Measurements from ENCODE around the gene CEP192. TPM values are rescaled to one million over a fixed set of nuclear protein-coding genes. Genes with fewer than 3 reads are reported as not detected.

CEP192 gene
- polyA plus RNA-seq, 3 donors, result 3.0 to 29.6 (median 3.7) TPM

DNA sequence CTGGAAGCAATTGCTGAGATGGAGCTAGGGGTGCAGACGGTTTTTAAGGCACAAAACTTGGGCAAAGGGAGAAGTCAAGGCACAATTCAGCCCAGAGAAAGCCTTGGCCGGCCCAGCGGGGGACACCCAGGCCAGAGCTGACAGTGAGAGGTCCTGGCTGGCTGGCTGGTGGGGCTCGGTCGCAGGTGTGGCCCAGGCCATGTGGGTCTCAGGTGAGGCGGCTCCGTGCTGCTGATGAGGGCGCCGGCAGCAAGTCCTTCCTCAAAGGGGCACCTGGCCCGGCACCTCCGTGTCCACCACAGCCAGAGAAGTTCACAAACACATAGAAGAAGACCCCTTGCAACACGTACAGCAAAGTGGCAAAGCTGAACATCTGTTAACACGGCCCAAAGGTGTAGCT, 173.2 kb downstream of the CEP192 start:
- Histone ChIP-seq H3K9ac (ENCODE audit: insufficient read depth, low read length, poor library complexity, severe bottlenecking) (no peak overlapping the region), H3K4me2 (replicated peaks; ENCODE audit: extremely low read depth, low read length, poor library complexity, severe bottlenecking) (no peak overlapping the region), H4K20me1 (ENCODE audit: insufficient read depth, low read length) (no peaks in the 10 kb centered on the region), H2AFZ (ENCODE audit: insufficient read depth, low read depth, low read length, poor library complexity, severe bottlenecking) (no peak overlapping the region), H3K27ac (ENCODE audit: low read depth in 1 of 2, low read length in 2 of 2) (no peak overlapping the region), H3K27me3 (ENCODE audit: control insufficient read depth in 2 of 2, insufficient read depth in 2 of 2, low read length in 2 of 2) (no peaks in the 10 kb centered on the region), H3K9me3 (replicated peaks in 1 of 2; ENCODE audit: control insufficient read depth in 1 of 2, insufficient read depth in 1 of 2, low read length in 2 of 2) (peaks cover 0 to 3% of the 10 kb centered on the region in 2 donors), H3K79me2 (ENCODE audit: insufficient read depth, low read length) (no peaks in the 10 kb centered on the region), H3K4me3 (replicated peaks in 1 of 3; ENCODE audit: low read depth in 2 of 3, low read length in 3 of 3) (no peak overlapping the region), H3K36me3 (replicated peaks in 1 of 2; ENCODE audit: control insufficient read depth in 1 of 2, insufficient read depth in 2 of 2, low read length in 2 of 2) (no peaks in the 10 kb centered on the region), H3K4me1 (ENCODE audit: control insufficient read depth in 1 of 2, insufficient read depth in 2 of 2, low read length in 2 of 2) (no peaks in the 10 kb centered on the region)
- intact Hi-C loops (cut with micrococcal nuclease), result no loop called here
- no peak for DNase-seq
- Mint-ChIP-seq H3K9me3 (peaks cover 0 to 6% (median 2%) of the 10 kb centered on the region in 7 donors), H3K4me1 (peaks cover 1% of the 10 kb centered on the region), H3K27me3 (ENCODE audit: low read depth in 3 of 3) (peaks cover 0 to 2% (median 2%) of the 10 kb centered on the region in 3 donors), H3K36me3 (no peaks in the 10 kb centered on the region), H3K27ac (peak overlapping the region in 1 of 7 donors; percentile 30), H3K4me3 (no peak overlapping the region)
- TF ChIP-seq, protein P1, sequence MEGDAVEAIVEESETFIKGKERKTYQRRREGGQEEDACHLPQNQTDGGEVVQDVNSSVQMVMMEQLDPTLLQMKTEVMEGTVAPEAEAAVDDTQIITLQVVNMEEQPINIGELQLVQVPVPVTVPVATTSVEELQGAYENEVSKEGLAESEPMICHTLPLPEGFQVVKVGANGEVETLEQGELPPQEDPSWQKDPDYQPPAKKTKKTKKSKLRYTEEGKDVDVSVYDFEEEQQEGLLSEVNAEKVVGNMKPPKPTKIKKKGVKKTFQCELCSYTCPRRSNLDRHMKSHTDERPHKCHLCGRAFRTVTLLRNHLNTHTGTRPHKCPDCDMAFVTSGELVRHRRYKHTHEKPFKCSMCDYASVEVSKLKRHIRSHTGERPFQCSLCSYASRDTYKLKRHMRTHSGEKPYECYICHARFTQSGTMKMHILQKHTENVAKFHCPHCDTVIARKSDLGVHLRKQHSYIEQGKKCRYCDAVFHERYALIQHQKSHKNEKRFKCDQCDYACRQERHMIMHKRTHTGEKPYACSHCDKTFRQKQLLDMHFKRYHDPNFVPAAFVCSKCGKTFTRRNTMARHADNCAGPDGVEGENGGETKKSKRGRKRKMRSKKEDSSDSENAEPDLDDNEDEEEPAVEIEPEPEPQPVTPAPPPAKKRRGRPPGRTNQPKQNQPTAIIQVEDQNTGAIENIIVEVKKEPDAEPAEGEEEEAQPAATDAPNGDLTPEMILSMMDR (IDR thresholded peaks at IDR 0.05), result no peak
- WGBS (ENCODE audit: insufficient coverage), result 97% methylated on average over 10 of the region's 13 CpGs

DNA sequence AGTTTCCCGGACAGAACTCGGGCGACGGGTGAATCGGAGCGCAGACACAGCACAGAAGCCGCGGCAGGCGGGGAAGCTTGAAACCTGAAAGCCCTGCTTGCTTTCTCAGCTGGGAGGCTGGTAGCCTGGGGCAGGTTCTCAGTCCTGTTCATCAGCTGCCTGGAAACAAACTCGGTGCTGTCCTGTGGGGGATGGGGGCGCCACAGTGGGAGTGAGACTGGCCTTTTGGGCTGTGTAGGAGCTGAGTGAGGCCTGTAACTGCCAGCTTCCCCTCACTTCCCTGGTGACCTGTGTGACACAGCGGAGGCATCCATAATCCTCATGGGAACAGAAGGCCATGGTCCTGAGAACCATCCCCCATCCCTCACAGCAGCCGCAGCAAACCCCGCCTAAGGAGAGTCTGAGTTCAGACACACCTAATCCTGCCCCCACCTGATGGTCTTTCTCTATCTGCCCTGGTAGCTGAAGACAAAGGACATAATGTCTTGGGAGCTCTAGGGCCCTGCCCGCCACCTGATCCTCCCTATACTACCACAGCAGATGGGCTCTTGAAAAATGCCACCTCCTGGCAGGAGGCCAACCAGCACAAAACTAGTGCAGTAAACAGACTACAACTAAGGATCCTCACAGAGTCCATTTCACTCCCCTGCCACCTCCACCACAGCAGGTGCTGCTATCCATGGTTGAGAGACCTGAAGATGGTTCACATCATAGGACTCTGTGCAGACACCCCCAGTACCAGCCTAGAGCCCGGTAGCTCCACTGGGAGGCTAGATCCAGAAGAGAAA, 174.7 kb downstream of the CEP192 start:
- Mint-ChIP-seq H3K9me3 (peaks cover 0 to 6% (median 2%) of the 10 kb centered on the region in 7 donors), H3K4me1 (no peaks in the 10 kb centered on the region), H3K36me3 (no peaks in the 10 kb centered on the region), H3K27me3 (ENCODE audit: low read depth in 3 of 3) (peaks cover 0 to 2% (median 0%) of the 10 kb centered on the region in 3 donors), H3K4me3 (no peak overlapping the region), H3K27ac (no peak overlapping the region)
- H3K4me2 ChIP-seq (replicated peaks; ENCODE audit: extremely low read depth, low read length, poor library complexity, severe bottlenecking), result no peak overlapping the region
- H3K4me3 ChIP-seq (replicated peaks in 1 of 3; ENCODE audit: low read depth in 2 of 3, low read length in 3 of 3), result no peak overlapping the region
- no peak overlapping the region for H3K9ac ChIP-seq (ENCODE audit: insufficient read depth, low read length, poor library complexity, severe bottlenecking)
- no peaks in the 10 kb centered on the region for H3K27me3 ChIP-seq (ENCODE audit: control insufficient read depth in 2 of 2, insufficient read depth in 2 of 2, low read length in 2 of 2)
- no peaks in the 10 kb centered on the region for H3K36me3 ChIP-seq (replicated peaks in 1 of 2; ENCODE audit: control insufficient read depth in 1 of 2, insufficient read depth in 2 of 2, low read length in 2 of 2)
- no peak overlapping the region for H2AFZ ChIP-seq (ENCODE audit: insufficient read depth, low read depth, low read length, poor library complexity, severe bottlenecking)
- intact Hi-C loops (cut with micrococcal nuclease), result no loop called here
- H3K79me2 ChIP-seq (ENCODE audit: insufficient read depth, low read length), result no peaks in the 10 kb centered on the region
- WGBS (ENCODE audit: insufficient coverage), result 94% methylated on average over 15 of the region's 16 CpGs
- no peaks in the 10 kb centered on the region for H3K4me1 ChIP-seq (ENCODE audit: control insufficient read depth in 1 of 2, insufficient read depth in 2 of 2, low read length in 2 of 2)
- TF ChIP-seq, protein P1 (IDR thresholded peaks at IDR 0.05), result no peak
- H3K27ac ChIP-seq (ENCODE audit: low read depth in 1 of 2, low read length in 2 of 2), result no peak overlapping the region
- H3K9me3 ChIP-seq (replicated peaks in 1 of 2; ENCODE audit: control insufficient read depth in 1 of 2, insufficient read depth in 1 of 2, low read length in 2 of 2), result peaks cover 0 to 3% of the 10 kb centered on the region in 2 donors
- no peak for DNase-seq
- no peaks in the 10 kb centered on the region for H4K20me1 ChIP-seq (ENCODE audit: insufficient read depth, low read length)
